Parathyroid adenoma (tissue), 2 donors: ENCODE results near the gene ARL6IP5.

Source experiments
- H2AFZ ChIP-seq: fragments of 300-600 bp; sonication (generic); one replicate; pipeline ENCODE4 v1.7.0; 2017; ENCODE audit warnings: antibody characterized with exemption, mild to moderate bottlenecking
- H3K27ac ChIP-seq: fragments of 300-600 bp; sonication (generic); one replicate; pipeline ENCODE4 v1.7.0; 2017
- H3K27me3 ChIP-seq: fragments of 300-600 bp; sonication (generic); one replicate; pipeline ENCODE4 v1.7.0; 2017; ENCODE audit warnings: low read length; ENCODE audit not compliant: control insufficient read depth, insufficient read depth
- H3K36me3 ChIP-seq: fragments of 300-600 bp; sonication (generic); one replicate; pipeline ENCODE4 v1.7.0; 2017; ENCODE audit warnings: low read length; ENCODE audit not compliant: control insufficient read depth, insufficient read depth
- H3K4me1 ChIP-seq: fragments of 300-600 bp; sonication (generic); one replicate; pipeline ENCODE4 v1.7.0; 2017; ENCODE audit warnings: control low read depth
- H3K4me2 ChIP-seq: fragments of 300-600 bp; sonication (generic); one replicate; pipeline ENCODE4 v1.7.0; 2017; ENCODE audit warnings: low read length
- H3K4me3 ChIP-seq: fragments of 300-600 bp; sonication (generic); one replicate; pipeline ENCODE4 v1.7.0; 2017; ENCODE audit warnings: low read depth, low read length
- H3K79me2 ChIP-seq: fragments of 300-600 bp; sonication (generic); one replicate; pipeline ENCODE4 v1.7.0; 2017; ENCODE audit warnings: control low read depth
- H3K9ac ChIP-seq: fragments of 300-600 bp; sonication (generic); one replicate; pipeline ENCODE4 v1.7.0; 2017; ENCODE audit warnings: mild to moderate bottlenecking
- H3K9me3 ChIP-seq: fragments of 300-600 bp; sonication (generic); one replicate; pipeline ENCODE4 v1.7.0; 2017; ENCODE audit warnings: low read length; ENCODE audit not compliant: control insufficient read depth
- TF ChIP-seq, protein P1 (sequence below): fragments of 300-600 bp; sonication (generic); IDR thresholded peaks from one replicate; pipeline ENCODE4 v1.7.0; 2017; ENCODE audit warnings: antibody characterized with exemption, mild to moderate bottlenecking
- donor health status: primary hyperparathyroidism.

Gene ARL6IP5

DNA sequence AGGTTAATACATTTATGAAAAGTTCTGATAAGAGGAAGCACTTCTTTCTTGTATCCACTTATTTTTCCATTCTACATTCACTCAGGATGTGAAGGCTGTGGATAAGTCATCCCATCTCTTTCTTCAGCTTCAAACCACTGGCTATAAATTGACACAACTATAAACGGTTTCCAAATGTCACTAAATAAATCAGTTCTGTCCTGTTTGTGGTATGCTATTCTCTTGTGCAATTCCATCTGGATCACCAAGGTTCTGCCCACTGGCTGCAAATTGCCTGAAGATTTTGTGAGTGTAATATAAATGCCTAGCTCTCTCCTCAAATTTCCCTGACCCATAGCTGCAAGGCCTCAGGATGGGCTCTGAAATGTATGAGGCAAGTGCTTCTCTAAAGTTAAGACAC, 44.8 kb downstream of the ARL6IP5 start:
- TF ChIP-seq, protein P1, sequence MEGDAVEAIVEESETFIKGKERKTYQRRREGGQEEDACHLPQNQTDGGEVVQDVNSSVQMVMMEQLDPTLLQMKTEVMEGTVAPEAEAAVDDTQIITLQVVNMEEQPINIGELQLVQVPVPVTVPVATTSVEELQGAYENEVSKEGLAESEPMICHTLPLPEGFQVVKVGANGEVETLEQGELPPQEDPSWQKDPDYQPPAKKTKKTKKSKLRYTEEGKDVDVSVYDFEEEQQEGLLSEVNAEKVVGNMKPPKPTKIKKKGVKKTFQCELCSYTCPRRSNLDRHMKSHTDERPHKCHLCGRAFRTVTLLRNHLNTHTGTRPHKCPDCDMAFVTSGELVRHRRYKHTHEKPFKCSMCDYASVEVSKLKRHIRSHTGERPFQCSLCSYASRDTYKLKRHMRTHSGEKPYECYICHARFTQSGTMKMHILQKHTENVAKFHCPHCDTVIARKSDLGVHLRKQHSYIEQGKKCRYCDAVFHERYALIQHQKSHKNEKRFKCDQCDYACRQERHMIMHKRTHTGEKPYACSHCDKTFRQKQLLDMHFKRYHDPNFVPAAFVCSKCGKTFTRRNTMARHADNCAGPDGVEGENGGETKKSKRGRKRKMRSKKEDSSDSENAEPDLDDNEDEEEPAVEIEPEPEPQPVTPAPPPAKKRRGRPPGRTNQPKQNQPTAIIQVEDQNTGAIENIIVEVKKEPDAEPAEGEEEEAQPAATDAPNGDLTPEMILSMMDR, result no peak
- Histone ChIP-seq H3K27me3 (no peaks in the 10 kb centered on the region), H3K9ac (no peak overlapping the region), H3K27ac (no peak overlapping the region), H2AFZ (peak overlapping the region; percentile 21), H3K9me3 (no peaks in the 10 kb centered on the region), H3K4me2 (no peak overlapping the region), H3K4me3 (no peak overlapping the region), H3K4me1 (peaks cover 2% of the 10 kb centered on the region), H3K36me3 (no peaks in the 10 kb centered on the region), H3K79me2 (no peaks in the 10 kb centered on the region)

DNA sequence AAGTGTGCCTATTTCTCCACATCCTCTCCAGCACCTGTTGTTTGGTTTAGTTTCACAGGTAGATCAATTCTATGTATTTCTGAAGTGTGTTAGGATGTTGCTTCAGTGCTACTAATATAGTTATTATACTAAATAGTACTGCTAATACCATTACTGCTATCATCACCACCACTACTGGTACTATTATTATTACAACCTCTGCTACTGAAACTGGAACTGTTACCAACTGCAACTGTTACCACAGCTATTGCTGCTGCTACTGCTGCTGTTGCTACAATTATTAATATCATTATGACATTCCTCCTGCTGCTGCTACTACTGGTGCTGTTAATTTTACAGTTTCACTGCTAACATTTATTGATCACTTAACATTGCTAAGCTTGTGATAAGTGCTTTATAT, 46.0 kb downstream of the ARL6IP5 start:
- peaks cover 2% of the 10 kb centered on the region for H3K4me1 ChIP-seq
- H3K79me2 ChIP-seq, result no peaks in the 10 kb centered on the region
- no peak overlapping the region for H2AFZ ChIP-seq
- no peak overlapping the region for H3K4me2 ChIP-seq
- TF ChIP-seq, protein P1, result no peak
- no peak overlapping the region for H3K4me3 ChIP-seq
- H3K27me3 ChIP-seq, result no peaks in the 10 kb centered on the region
- no peaks in the 10 kb centered on the region for H3K36me3 ChIP-seq
- H3K9me3 ChIP-seq, result no peaks in the 10 kb centered on the region
- no peak overlapping the region for H3K27ac ChIP-seq
- no peak overlapping the region for H3K9ac ChIP-seq

DNA sequence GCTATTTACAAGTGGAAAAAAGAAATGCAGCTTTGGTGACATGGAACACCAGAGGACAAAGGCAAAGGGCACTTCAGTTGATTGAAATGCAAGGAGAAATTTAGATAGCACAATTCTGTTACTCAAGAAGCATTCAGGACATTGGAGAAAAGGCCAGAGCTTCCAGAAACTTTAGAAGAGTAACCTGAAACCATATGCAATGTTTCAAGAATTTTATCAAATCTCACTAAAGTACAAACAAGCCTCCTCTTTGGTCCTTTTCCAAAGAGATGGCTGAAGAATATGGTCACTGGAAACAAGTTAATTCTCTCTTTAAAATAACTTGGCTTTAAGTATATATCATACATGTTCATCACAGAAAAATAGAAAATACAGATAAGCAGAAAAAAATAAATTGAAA, 52.3 kb downstream of the ARL6IP5 start:
- Histone ChIP-seq H3K4me1 (peaks cover 6% of the 10 kb centered on the region), H3K9ac (no peak overlapping the region), H3K27me3 (no peaks in the 10 kb centered on the region), H3K36me3 (no peaks in the 10 kb centered on the region), H2AFZ (no peak overlapping the region), H3K4me2 (peak overlapping the region; percentile 13), H3K27ac (no peak overlapping the region), H3K9me3 (no peaks in the 10 kb centered on the region), H3K79me2 (no peaks in the 10 kb centered on the region), H3K4me3 (no peak overlapping the region)
- TF ChIP-seq, protein P1, result no peak

DNA sequence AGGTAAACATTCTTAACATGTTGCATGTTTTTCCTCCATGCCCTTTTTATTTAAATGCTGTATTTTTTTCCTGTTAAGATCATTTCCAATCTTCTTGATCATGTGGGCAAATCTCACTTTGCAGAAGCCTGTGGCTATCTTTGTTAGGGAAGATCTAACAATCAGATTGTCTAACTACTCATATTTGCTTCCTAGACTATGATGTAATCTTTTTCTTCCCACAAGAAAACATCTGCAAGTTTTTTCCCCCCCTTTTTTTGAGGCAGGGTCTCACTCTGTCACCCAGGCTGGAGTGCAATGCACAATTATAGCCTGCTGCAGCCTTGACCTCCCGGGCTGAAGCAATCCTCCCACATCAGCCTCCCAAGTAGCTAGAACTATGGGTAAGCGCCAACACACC, 52.7 kb downstream of the ARL6IP5 start:
- Histone ChIP-seq H3K36me3 (no peaks in the 10 kb centered on the region), H3K27me3 (no peaks in the 10 kb centered on the region), H2AFZ (no peak overlapping the region), H3K79me2 (no peaks in the 10 kb centered on the region), H3K4me1 (peaks cover 10% of the 10 kb centered on the region), H3K4me3 (no peak overlapping the region), H3K4me2 (peak overlapping the region; percentile 13), H3K27ac (no peak overlapping the region), H3K9ac (no peak overlapping the region), H3K9me3 (no peaks in the 10 kb centered on the region)
- TF ChIP-seq, protein P1, result no peak

DNA sequence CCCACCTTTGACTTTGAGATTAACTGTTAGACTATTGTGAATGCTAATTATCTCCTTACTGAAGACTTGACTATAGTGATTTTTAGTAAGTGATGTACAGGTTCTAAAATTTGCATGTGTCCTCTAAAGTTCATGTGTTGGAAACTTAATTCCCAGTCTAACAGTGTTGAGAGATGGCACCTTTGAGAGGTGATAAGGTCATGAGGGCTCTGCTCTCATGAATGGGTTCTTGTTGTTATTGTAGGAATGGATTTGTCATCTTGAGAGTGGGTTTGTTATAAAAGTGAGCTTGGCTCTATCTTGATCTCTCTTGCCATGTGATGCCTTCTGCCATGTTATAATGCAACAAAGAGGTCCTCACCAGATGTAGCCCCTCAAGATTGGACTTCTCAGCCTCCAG, 56.6 kb downstream of the ARL6IP5 start:
- peaks cover 25% of the 10 kb centered on the region for H3K4me1 ChIP-seq
- no peak overlapping the region for H3K4me3 ChIP-seq
- no peaks in the 10 kb centered on the region for H3K79me2 ChIP-seq
- no peak overlapping the region for H3K27ac ChIP-seq
- no peaks in the 10 kb centered on the region for H3K36me3 ChIP-seq
- no peaks in the 10 kb centered on the region for H3K27me3 ChIP-seq
- TF ChIP-seq, protein P1, result no peak
- H3K9me3 ChIP-seq, result no peaks in the 10 kb centered on the region
- no peak overlapping the region for H2AFZ ChIP-seq
- H3K4me2 ChIP-seq, result no peak overlapping the region
- no peak overlapping the region for H3K9ac ChIP-seq
